BLaER1 (cell line): Measurements from ENCODE around the gene HOXB1.

Experiments
- H3K27ac ChIP-seq: shearing (Covaris generic); formaldehyde crosslinking; 2 replicates; pipeline ENCODE4 v1.8.1; 2022
- H3K27me3 ChIP-seq: shearing (Covaris generic); formaldehyde crosslinking; 2 replicates; pipeline ENCODE4 v1.8.1; 2022
- H3K36me3 ChIP-seq: shearing (Covaris generic); formaldehyde crosslinking; 2 replicates; pipeline ENCODE4 v1.8.1; 2022
- H3K4me1 ChIP-seq: shearing (Covaris generic); formaldehyde crosslinking; 2 replicates; pipeline ENCODE4 v1.8.1; 2022
- H3K4me2 ChIP-seq: shearing (Covaris generic); formaldehyde crosslinking; 2 replicates; pipeline ENCODE4 v1.8.1; 2022
- H3K4me3 ChIP-seq: shearing (Covaris generic); formaldehyde crosslinking; 2 replicates; pipeline ENCODE4 v1.8.1; 2022
- H3K9ac ChIP-seq: shearing (Covaris generic); formaldehyde crosslinking; 2 replicates; pipeline ENCODE4 v1.8.1; 2022
- H3K9me3 ChIP-seq: shearing (Covaris generic); formaldehyde crosslinking; 2 replicates; pipeline ENCODE4 v1.8.1; 2022
- H4K20me1 ChIP-seq: shearing (Covaris generic); formaldehyde crosslinking; 2 replicates; pipeline ENCODE4 v1.8.1; 2022
- Cebpa-rat ChIP-seq: shearing (Covaris generic); IDR thresholded peaks from 2 replicates; pipeline ENCODE4 v1.8.1; 2022

Gene HOXB1

DNA sequence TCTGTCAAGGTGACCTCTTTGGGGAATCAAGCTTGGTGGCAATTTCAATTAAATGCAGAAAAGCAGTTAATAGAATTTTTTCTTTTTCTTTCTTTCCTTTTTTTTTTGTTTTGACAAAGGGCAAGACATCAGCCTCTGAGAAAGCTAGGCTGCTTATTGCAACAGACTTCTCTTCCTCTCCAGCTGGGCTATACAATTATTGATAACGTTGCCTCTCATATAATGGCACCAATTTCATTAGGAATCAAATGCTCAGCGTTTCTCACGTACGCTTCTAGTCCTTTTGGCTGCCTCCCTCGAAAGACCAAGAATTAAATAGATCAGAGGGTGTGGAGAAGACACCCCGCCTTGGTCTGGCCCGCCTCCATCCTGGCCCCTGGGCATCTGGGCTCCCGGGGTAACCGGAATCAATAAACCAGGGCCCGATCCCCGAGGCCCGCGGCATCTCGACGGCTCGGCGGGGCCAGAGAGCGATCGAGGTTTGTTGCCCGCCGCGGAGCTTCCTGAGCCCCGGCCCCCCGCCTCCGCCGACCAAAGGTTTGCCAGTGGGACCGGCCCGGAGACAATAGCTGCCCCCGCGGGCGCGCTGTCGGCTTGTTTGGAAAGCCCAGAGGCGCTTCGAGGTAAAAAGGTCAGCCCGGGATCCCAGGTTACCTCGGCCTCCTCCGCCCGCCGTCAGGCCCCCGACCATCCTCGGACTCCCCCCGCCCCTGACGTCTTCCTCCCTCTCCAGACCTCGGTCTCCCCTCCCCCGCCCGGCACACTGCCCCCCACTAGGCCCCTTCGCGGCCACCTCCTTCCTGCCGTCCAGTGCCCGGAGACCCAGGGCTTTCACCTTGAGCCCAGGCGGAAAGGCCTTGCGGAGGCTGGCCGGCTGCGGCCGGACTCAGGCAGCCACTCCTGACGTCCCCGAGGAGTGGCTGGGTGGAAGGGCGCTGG, 3.9 kb downstream of the HOXB1 start:
- Histone ChIP-seq H3K9me3 (no peaks in the 10 kb centered on the region), H3K36me3 (no peaks in the 10 kb centered on the region), H3K27ac (no peak overlapping the region), H4K20me1 (no peaks in the 10 kb centered on the region), H3K27me3 (peaks cover 31% of the 10 kb centered on the region; the same call in 1 of the 2 replicates), H3K4me1 (0 out of 2 replicates have a peak, but pooled peaks cover 6% of the 10 kb centered on the region), H3K4me3 (no peak overlapping the region), H3K4me2 (no peak overlapping the region), H3K9ac (no peak overlapping the region)
- no peak for TF ChIP-seq Cebpa-rat

GRCh38 chr17:48523010-48523409, 7.8 kb downstream of the HOXB1 start:
- H3K27ac ChIP-seq: no peak overlapping the region
- TF ChIP-seq Cebpa-rat: peak; percentile 60; the same call in 1 of the 2 replicates
- H3K27me3 ChIP-seq: peaks cover 27% of the 10 kb centered on the region; the same call in 1 of the 2 replicates
- H3K4me3 ChIP-seq: no peak overlapping the region
- no peaks in the 10 kb centered on the region for H4K20me1 ChIP-seq
- no peaks in the 10 kb centered on the region for H3K36me3 ChIP-seq
- H3K4me1 ChIP-seq: 0 out of 2 replicates have a peak, but pooled peaks cover 6% of the 10 kb centered on the region
- no peak overlapping the region for H3K4me2 ChIP-seq
- H3K9me3 ChIP-seq: no peaks in the 10 kb centered on the region
- H3K9ac ChIP-seq: no peak overlapping the region

DNA sequence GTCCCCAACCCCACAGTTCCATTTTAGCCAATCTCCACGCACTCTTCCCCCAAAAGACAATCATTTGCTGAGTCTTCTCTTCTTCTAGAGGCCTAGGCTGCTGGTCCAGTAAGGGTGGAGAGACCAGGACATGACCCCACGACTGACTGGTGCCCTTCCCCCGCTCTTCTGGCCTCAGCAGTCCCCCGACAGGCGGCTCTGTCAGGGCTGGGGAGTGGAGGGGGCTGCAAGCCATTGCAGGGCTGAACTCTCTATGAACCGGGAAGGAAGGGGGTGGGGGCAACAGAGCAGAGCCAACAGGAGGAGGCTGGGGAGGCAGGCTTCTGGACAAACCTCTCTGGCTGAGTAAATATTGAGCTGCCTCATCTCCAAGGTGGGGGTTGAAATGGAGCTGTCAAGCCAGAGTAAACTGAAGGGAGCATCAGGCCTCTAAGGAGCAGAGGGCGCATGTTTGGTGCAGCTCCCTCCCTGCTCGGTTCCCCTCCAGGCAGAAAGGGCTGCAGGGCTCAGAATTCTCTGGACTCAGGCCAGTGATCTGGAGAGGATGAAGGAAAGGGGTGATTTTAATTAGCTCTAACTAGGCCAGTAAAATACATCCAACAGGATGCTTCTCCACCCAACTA, 8.7 kb downstream of the HOXB1 start:
- Histone ChIP-seq H4K20me1 (no peaks in the 10 kb centered on the region), H3K27ac (no peak overlapping the region), H3K9ac (no peak overlapping the region), H3K4me2 (peak overlapping the region; percentile 4), H3K36me3 (no peaks in the 10 kb centered on the region), H3K4me1 (0 out of 2 replicates have a peak, but pooled peaks cover 6% of the 10 kb centered on the region), H3K27me3 (peaks cover 24% of the 10 kb centered on the region; the same call in 1 of the 2 replicates), H3K4me3 (no peak overlapping the region), H3K9me3 (no peaks in the 10 kb centered on the region)
- TF ChIP-seq Cebpa-rat: no peak

- Histone ChIP-seq H3K36me3 (no peaks in the 10 kb centered on the region), H3K27ac (no peak overlapping the region), H3K4me3 (no peak overlapping the region), H3K9ac (no peak overlapping the region), H3K4me2 (no peak overlapping the region), H3K9me3 (no peaks in the 10 kb centered on the region), H3K4me1 (0 out of 2 replicates have a peak, but pooled peaks cover 6% of the 10 kb centered on the region), H4K20me1 (no peaks in the 10 kb centered on the region), H3K27me3 (peaks cover 13% of the 10 kb centered on the region; the same call in 1 of the 2 replicates)
- TF ChIP-seq Cebpa-rat: no peak
Measured at GRCh38 chr17:48520631-48521079, 10.2 kb downstream of the HOXB1 start.

DNA sequence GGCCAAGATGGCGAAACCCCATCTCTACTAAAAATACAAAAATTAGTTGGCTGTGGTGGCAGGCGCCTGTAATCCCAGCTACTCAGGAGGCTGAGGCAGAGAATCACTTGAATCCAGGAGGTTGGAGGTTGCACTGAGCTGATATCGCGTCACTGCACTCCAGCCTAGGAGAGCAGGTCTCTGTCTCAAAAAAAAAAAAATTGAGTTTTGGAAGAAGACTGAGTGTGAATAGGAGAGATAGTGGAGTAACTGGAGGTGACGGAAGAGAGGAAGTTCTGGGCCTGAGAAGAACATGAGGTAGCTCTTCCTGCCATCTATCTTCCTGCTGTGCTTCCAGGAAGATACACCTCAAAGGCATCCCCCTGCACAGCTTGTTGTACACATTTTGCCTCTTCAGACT, 11.4 kb downstream of the HOXB1 start:
- no peaks in the 10 kb centered on the region for H3K9me3 ChIP-seq
- H3K27ac ChIP-seq: no peak overlapping the region
- H3K9ac ChIP-seq: no peak overlapping the region
- no peak overlapping the region for H3K4me3 ChIP-seq
- no peaks in the 10 kb centered on the region for H4K20me1 ChIP-seq
- H3K27me3 ChIP-seq: peaks cover 13% of the 10 kb centered on the region; the same call in 1 of the 2 replicates
- H3K36me3 ChIP-seq: no peaks in the 10 kb centered on the region
- TF ChIP-seq Cebpa-rat: no peak
- H3K4me2 ChIP-seq: no peak overlapping the region
- H3K4me1 ChIP-seq: 0 out of 2 replicates have a peak, but pooled peaks cover 6% of the 10 kb centered on the region

DNA sequence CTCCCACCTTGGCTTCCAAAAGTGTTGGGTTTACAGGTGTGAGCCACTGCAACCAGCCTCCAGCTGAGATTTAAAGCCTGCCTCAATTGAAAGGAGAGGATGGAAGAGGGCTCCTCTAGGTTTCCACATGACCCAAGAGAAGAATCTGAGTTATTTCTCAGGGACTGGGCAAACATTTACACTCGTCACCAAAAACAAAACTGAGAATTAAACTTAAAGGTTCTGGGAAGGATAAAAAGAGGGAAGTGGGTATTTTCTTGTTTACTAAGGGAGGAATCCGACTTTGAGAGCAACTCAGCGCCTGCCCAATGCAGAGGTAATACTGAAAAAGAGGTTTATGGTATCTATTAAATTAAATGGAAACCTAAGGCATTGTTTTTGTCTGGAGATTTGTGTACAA, 13.3 kb downstream of the HOXB1 start:
- no peak for TF ChIP-seq Cebpa-rat
- H3K36me3 ChIP-seq: no peaks in the 10 kb centered on the region
- H3K27me3 ChIP-seq: peaks cover 16% of the 10 kb centered on the region; the same call in 1 of the 2 replicates
- no peak overlapping the region for H3K4me3 ChIP-seq
- H3K27ac ChIP-seq: no peak overlapping the region
- H3K9ac ChIP-seq: no peak overlapping the region
- no peaks in the 10 kb centered on the region for H4K20me1 ChIP-seq
- no peaks in the 10 kb centered on the region for H3K9me3 ChIP-seq
- H3K4me2 ChIP-seq: no peak overlapping the region
- peaks cover 14% of the 10 kb centered on the region; the same call in 1 of the 2 replicates for H3K4me1 ChIP-seq

DNA sequence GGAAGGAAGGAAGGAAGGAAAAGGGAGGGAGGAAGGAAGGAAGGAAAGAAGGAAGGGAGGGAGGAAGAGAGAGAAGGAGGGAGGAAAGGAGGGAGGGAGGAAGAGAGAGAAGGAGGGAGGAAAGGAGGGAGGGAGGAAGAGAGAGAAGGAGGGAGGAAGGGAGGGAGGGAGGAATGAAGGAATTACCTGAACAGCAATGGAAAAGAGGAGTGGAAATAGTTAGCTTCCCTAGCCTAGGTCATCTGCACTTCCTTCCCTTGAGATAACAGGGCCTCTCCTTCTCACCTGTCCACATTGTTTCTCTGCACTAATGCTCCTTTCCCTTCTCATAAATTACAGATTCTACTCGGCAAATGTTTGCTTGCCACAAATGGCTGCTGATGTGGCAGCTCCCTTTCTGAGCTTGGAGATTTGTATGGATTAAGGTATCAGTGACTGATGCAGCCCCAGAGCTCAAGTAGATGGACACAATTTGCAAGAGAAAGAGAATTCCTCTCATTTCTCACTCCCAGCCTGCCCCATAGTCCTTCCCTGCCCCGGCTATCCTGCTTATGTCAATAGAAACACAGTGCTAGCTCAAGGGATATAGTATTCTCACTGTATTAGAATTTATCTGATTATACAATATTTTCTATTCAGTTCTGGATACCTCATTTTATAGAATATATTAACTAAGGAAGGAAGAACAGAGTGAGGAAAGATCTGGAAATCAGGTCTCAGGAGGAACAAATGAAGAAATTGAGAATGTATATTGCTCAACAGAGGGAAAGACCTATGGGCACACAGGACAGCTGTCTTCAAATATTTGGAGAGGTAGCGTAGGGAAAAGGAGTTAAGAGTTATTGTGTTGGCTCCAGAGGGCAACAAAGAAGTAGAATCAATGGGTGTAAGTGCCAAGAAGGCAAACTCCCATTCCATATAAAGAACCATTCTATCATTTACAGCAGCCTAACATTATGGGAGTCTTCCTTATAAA, 14.6 kb downstream of the HOXB1 start:
- Histone ChIP-seq H3K9me3 (no peaks in the 10 kb centered on the region), H3K27ac (no peak overlapping the region), H3K4me1 (peaks cover 8% of the 10 kb centered on the region; the same call in 1 of the 2 replicates), H3K27me3 (peaks cover 16% of the 10 kb centered on the region; the same call in 1 of the 2 replicates), H4K20me1 (no peaks in the 10 kb centered on the region), H3K4me2 (no peak overlapping the region), H3K9ac (no peak overlapping the region), H3K4me3 (no peak overlapping the region), H3K36me3 (no peaks in the 10 kb centered on the region)
- no peak for TF ChIP-seq Cebpa-rat

- TF ChIP-seq Cebpa-rat: no peak
- Histone ChIP-seq H3K4me2 (no peak overlapping the region), H3K4me1 (peaks cover 8% of the 10 kb centered on the region; the same call in 1 of the 2 replicates)
Measured at GRCh38 chr17:48514477-48514876, 16.3 kb downstream of the HOXB1 start.

More at GRCh38 chr17:48514477-48514876, 16.3 kb downstream of the HOXB1 start:
- Histone ChIP-seq H4K20me1 (no peaks in the 10 kb centered on the region), H3K36me3 (no peaks in the 10 kb centered on the region), H3K27ac (no peak overlapping the region), H3K9me3 (no peaks in the 10 kb centered on the region), H3K27me3 (peaks cover 13% of the 10 kb centered on the region; the same call in 1 of the 2 replicates), H3K4me3 (no peak overlapping the region), H3K9ac (no peak overlapping the region)
